CD14-positive monocyte (primary cell): ENCODE measurements around the gene NT5C3A. TPM values are rescaled to one million over a fixed set of nuclear protein-coding genes. Genes with fewer than 3 reads are reported as not detected.
A peak's percentile ranks its signal among the peaks of the same experiment; 100 is the strongest.

Experiments used
- DNase-seq, 3 donors: peaks; one replicate each; pipeline ENCODE4 v3.0.0-alpha.2; 2011 to 2022
- H2AFZ ChIP-seq: 2 replicates; pipeline ENCODE4 v1.6.0; 2012; ENCODE audit warnings: mild to moderate bottlenecking, low read depth, low read length, inconsistent platforms; ENCODE audit not compliant: insufficient read depth, poor library complexity, severe bottlenecking
- H3K27ac ChIP-seq, 2 donors: 1 replicate in 1 of 2; 2 replicates in 1 of 2; pipeline ENCODE4 v1.5.1; 2012 to 2013; ENCODE audit warnings: low read length in 2 of 2, control low read depth in 1 of 2, inconsistent platforms in 1 of 2, low read depth in 1 of 2, mild to moderate bottlenecking in 1 of 2
- H3K27me3 ChIP-seq, 2 donors: one replicate each; pipeline versions ENCODE4 v1.6.0 to v1.6.1; 2011 to 2013; ENCODE audit warnings: low read length in 2 of 2; ENCODE audit not compliant: control insufficient read depth in 2 of 2, insufficient read depth in 2 of 2
- H3K36me3 ChIP-seq, 2 donors: replicated peaks in 1 of 2; 1 replicate in 1 of 2; 2 replicates in 1 of 2; pipeline versions ENCODE4 v1.5.1 to v1.6.1; 2012 to 2013; ENCODE audit warnings: low read length in 2 of 2, control low read depth in 1 of 2, inconsistent platforms in 1 of 2, mild to moderate bottlenecking in 1 of 2; ENCODE audit not compliant: insufficient read depth in 2 of 2, control insufficient read depth in 1 of 2
- H3K4me1 ChIP-seq, 2 donors: 1 replicate in 1 of 2; 2 replicates in 1 of 2; pipeline versions ENCODE4 v1.5.1 to v1.6.1; 2012 to 2013; ENCODE audit warnings: low read length in 2 of 2, control low read depth in 1 of 2, inconsistent platforms in 1 of 2, mild to moderate bottlenecking in 1 of 2, moderate library complexity in 1 of 2; ENCODE audit not compliant: insufficient read depth in 2 of 2, control insufficient read depth in 1 of 2
- H3K4me2 ChIP-seq: replicated peaks from 2 replicates; pipeline ENCODE3; 2012; ENCODE audit warnings: low read length, moderate library complexity, mild to moderate bottlenecking; ENCODE audit not compliant: poor library complexity, severe bottlenecking; ENCODE audit errors: extremely low read depth
- H3K4me3 ChIP-seq, 3 experiments: fragments of 200-600 bp in 1 of 3; sonication (generic) in 1 of 3; replicated peaks in 1 of 3; 1 replicate in 2 of 3; 2 replicates in 1 of 3; pipeline ENCODE4 v1.5.1; 2011 to 2013; ENCODE audit warnings: low read length in 3 of 3, mild to moderate bottlenecking in 3 of 3, control low read depth in 2 of 3, low read depth in 2 of 3, inconsistent platforms in 1 of 3, moderate library complexity in 1 of 3
- H3K79me2 ChIP-seq: 2 replicates; pipeline ENCODE4 v1.6.0; 2012; ENCODE audit warnings: mild to moderate bottlenecking, control low read depth, inconsistent platforms, low read length, moderate library complexity; ENCODE audit not compliant: insufficient read depth
- H3K9ac ChIP-seq: 2 replicates; pipeline ENCODE4 v1.6.0; 2017; ENCODE audit warnings: low read length, mild to moderate bottlenecking; ENCODE audit not compliant: insufficient read depth, poor library complexity, severe bottlenecking
- H3K9me3 ChIP-seq, 2 donors: replicated peaks in 1 of 2; 1 replicate in 1 of 2; 2 replicates in 1 of 2; pipeline versions ENCODE4 v1.5.1 to v1.6.1; 2012 to 2013; ENCODE audit warnings: low read length in 2 of 2, control low read depth in 1 of 2; ENCODE audit not compliant: control insufficient read depth in 1 of 2, insufficient read depth in 1 of 2
- H4K20me1 ChIP-seq: 2 replicates; pipeline ENCODE4 v1.6.0; 2012; ENCODE audit warnings: mild to moderate bottlenecking, low read length, control low read depth, moderate library complexity; ENCODE audit not compliant: insufficient read depth
- H3K27ac Mint-ChIP-seq, 7 donors: one replicate each; pipeline ENCODE4 v1.8.0; 2020; ENCODE audit warnings: mild to moderate bottlenecking in 7 of 7, mixed read lengths in 7 of 7, moderate library complexity in 6 of 7, inconsistent platforms in 2 of 7
- H3K27me3 Mint-ChIP-seq, 3 donors: one replicate each; pipeline ENCODE4 v1.8.0; 2021 to 2022; ENCODE audit warnings: low read depth in 3 of 3, mild to moderate bottlenecking in 3 of 3, mixed read lengths in 3 of 3, moderate library complexity in 3 of 3, inconsistent platforms in 1 of 3
- H3K36me3 Mint-ChIP-seq, 2 donors: one replicate each; pipeline ENCODE4 v1.8.0; 2020; ENCODE audit warnings: mixed read lengths in 2 of 2, inconsistent platforms in 1 of 2, mild to moderate bottlenecking in 1 of 2
- H3K4me1 Mint-ChIP-seq: one replicate; pipeline ENCODE4 v1.8.0; 2020; ENCODE audit warnings: mild to moderate bottlenecking, mixed read lengths
- H3K4me3 Mint-ChIP-seq, 2 donors: one replicate each; pipeline ENCODE4 v1.8.0; 2020; ENCODE audit warnings: mild to moderate bottlenecking in 2 of 2, mixed read lengths in 2 of 2, moderate library complexity in 1 of 2
- H3K9me3 Mint-ChIP-seq, 7 donors: one replicate each; pipeline ENCODE4 v1.8.0; 2020 to 2022; ENCODE audit warnings: mixed read lengths in 7 of 7, mild to moderate bottlenecking in 6 of 7, moderate library complexity in 6 of 7, inconsistent platforms in 2 of 7
- CTCF ChIP-seq: fragments of 200-600 bp; IDR thresholded peaks from one replicate; pipeline ENCODE4 v1.8.0; 2022; ENCODE audit warnings: antibody characterized with exemption, mild to moderate bottlenecking
- WGBS: methylation state at CpG from one replicate; pipeline ENCODE4 v1.1.5; 2013; ENCODE audit warnings: missing lambda C conversion rate; ENCODE audit not compliant: insufficient coverage; 5-methylcytosine and 5-hydroxymethylcytosine counted together
- intact Hi-C, 2 donors: fragments of 100-400 bp; cut with micrococcal nuclease; formaldehyde crosslinking; loops; one replicate each; pipeline versions ENCODE4 v1.15.0 to v1.15.1; 2023
- polyA plus RNA-seq, 3 donors: library from polyadenylated mRNA; depleted of rRNA in 1 of 3; unstranded in 2 of 3; stranded (reverse) in 1 of 3; fragments of 300-500 nt in 2 of 3; fragments of >200 nt in 1 of 3; fragmentation: Illumina TruSeq in 2 of 3; gene quantifications; 1 replicate in 2 of 3; 2 replicates in 1 of 3; pipeline ENCODE4 v1.2.3, GENCODE V29; 2012 to 2021

The NT5C3A gene
- polyA plus RNA-seq, 3 donors = 19.4 to 37.7 (median 29.5) TPM

GRCh38 chr7:33048704-33049103 lies 13.9 kb downstream of the NT5C3A start:
- H3K27me3 Mint-ChIP-seq = no peaks in the 10 kb centered on the region
- Histone ChIP-seq H3K27ac (no peak overlapping the region), H3K27me3 (no peaks in the 10 kb centered on the region), H3K9me3 (no peaks in the 10 kb centered on the region), H3K79me2 (peaks cover 86% of the 10 kb centered on the region), H3K36me3 (no peaks in the 10 kb centered on the region), H4K20me1 (peaks cover 43% of the 10 kb centered on the region), H3K4me1 (peaks cover 33 to 55% of the 10 kb centered on the region in 2 donors), H3K9ac (no peak overlapping the region), H3K4me2 (no peak overlapping the region), H2AFZ (no peak overlapping the region), H3K4me3 (no peak overlapping the region)
- peak overlapping the region in 2 of 7 donors; percentile 18 to 21 for H3K27ac Mint-ChIP-seq
- no peaks in the 10 kb centered on the region for H3K9me3 Mint-ChIP-seq
- no peak overlapping the region for H3K4me3 Mint-ChIP-seq
- no peak for TF ChIP-seq CTCF
- no CpG with 5 or more reads among the region's 1 CpG for WGBS
- intact Hi-C loops = no loop called here
- H3K4me1 Mint-ChIP-seq = peaks cover 39% of the 10 kb centered on the region
- DNase-seq = no peak
- no peaks in the 10 kb centered on the region for H3K36me3 Mint-ChIP-seq

GRCh38 chr7:33048257-33048656 lies 14.3 kb downstream of the NT5C3A start:
- TF ChIP-seq CTCF = no peak
- Histone ChIP-seq H3K4me2 (no peak overlapping the region), H3K9me3 (no peaks in the 10 kb centered on the region), H3K4me3 (no peak overlapping the region), H3K4me1 (peaks cover 33 to 50% of the 10 kb centered on the region in 2 donors), H3K9ac (no peak overlapping the region), H3K36me3 (no peaks in the 10 kb centered on the region), H3K27ac (no peak overlapping the region), H3K27me3 (no peaks in the 10 kb centered on the region), H3K79me2 (peaks cover 86% of the 10 kb centered on the region), H4K20me1 (peaks cover 43% of the 10 kb centered on the region), H2AFZ (no peak overlapping the region)
- no peak for DNase-seq
- no CpG with 5 or more reads among the region's 3 CpGs for WGBS
- Mint-ChIP-seq H3K4me1 (peaks cover 41% of the 10 kb centered on the region), H3K36me3 (no peaks in the 10 kb centered on the region), H3K9me3 (no peaks in the 10 kb centered on the region), H3K4me3 (no peak overlapping the region), H3K27ac (peak overlapping the region in 1 of 7 donors; percentile 53), H3K27me3 (no peaks in the 10 kb centered on the region)
- intact Hi-C loops = no loop called here
